ENCODE data around the gene RPGRIP1.
"Not testable (repeated sequence)": the region's sequence is repeated elsewhere in the genome, so short reads cannot be mapped to it uniquely, and the experiment has no call there.

GRCh38 chr14:21256102-21256447 lies 23.8 kb upstream of the RPGRIP1 start:
- TF ChIP-seq CTCF (conservative IDR thresholded peaks at IDR 0.05; ENCODE audit: low read length); EZH2phosphoT487 (IDR thresholded peaks at IDR 0.05; ENCODE audit: borderline replicate concordance): not testable (repeated sequence)

Data from Loucy (cell line).